GM19452 (cell line): Measurements from ENCODE around the gene MTHFD1L.
"Not testable (repeated sequence)": the region's sequence is repeated elsewhere in the genome, so short reads cannot be mapped to it uniquely, and the experiment has no call there.

Experiments used
- ATAC-seq: cut with Tn5 transposase; IDR thresholded peaks from one replicate; pipeline ENCODE4 v1.9.1; 2021; ENCODE audit not compliant: unreplicated experiment

Gene MTHFD1L

DNA sequence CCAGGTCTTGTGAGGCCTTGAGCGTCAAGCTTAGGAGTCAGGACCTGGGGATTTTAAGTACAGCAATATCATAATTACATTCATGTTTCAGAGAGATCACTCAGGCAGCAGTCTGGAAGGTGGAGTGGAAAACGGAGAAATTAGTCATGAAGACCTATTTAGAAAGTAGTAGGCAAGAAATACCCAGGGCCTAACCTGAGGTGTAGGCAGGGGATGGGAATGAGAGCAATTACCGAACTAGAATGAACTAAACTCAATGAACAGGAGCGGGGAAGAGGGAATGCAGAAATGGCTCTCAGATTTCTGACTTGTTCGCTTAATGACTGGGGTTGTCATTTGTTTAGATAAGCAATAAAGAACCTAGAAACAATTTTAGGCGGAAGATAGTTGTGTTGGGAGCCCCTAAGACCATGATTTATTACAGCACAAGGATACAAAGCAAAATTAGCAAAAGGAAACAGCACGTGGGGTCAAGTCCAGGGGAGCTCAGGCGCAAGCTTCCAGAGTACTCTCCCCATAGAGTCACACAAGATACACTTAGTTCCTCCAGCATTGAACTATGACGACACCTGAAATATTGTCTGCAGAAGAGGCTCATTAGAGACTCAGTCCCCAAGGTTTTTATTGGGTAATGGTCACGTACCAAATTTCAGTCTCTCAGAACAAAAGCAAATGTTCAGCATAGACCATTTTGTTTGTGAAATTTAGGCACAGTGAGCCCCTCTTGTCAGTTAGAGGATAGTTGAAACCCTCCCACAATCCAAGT, 195.4 kb downstream of the MTHFD1L start:
- no peak for ATAC-seq

DNA sequence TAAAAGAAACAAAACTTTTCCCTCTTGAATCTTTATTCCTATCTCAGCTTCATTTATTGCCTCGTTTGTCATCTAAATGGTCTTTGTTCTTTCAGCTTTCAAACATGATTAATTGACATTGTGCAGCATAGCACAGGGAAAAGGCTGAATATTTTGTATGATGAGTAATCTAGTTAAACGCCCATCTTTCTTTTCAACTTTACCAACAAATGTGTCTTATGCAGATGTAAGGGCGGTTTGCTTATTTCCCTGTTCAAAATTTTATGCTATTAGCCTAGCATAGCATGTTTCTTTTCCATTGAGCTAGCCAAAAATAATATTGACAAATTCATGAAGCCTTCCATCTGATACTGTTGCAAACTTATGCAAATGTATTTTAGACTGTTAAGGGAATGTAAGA, 197.8 kb downstream of the MTHFD1L start:
- ATAC-seq: no peak

DNA sequence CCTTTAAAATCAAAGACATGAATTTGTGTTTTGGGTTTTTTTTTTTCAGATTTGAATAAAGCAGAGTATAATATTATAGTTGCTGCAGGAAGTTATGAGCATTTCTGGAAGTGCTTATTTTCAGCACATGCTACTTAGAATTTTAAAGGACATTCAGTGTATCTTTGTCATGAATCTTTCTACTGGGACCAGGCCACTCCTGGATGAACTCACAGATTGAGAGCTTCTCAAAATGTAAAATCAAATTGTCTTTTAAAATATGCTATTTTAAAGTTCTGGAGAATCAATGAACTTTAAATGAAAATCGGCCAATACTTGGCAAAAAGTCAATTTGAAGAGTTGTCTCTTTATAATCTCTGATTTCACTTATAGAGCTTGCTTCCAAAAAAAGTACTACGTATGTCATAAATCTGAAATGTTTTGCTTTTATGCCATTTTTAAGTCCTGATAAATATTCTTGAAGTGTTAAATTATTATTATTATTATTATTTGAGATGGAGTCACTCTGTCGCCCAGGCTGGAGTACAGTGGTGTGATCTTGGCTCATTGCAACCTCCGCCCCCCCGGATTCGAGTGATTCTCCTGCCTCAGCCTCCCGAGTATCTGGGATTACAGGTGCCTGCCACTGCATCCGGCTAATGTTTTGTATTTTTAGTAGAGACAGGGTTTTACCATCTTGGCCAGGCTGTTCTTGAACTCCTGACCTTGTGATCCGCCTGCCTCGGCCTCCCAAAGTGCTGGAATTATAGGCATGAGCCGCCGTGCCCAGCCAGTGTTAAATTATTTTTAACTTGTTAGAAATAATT, 198.5 kb downstream of the MTHFD1L start:
- ATAC-seq: no peak

DNA sequence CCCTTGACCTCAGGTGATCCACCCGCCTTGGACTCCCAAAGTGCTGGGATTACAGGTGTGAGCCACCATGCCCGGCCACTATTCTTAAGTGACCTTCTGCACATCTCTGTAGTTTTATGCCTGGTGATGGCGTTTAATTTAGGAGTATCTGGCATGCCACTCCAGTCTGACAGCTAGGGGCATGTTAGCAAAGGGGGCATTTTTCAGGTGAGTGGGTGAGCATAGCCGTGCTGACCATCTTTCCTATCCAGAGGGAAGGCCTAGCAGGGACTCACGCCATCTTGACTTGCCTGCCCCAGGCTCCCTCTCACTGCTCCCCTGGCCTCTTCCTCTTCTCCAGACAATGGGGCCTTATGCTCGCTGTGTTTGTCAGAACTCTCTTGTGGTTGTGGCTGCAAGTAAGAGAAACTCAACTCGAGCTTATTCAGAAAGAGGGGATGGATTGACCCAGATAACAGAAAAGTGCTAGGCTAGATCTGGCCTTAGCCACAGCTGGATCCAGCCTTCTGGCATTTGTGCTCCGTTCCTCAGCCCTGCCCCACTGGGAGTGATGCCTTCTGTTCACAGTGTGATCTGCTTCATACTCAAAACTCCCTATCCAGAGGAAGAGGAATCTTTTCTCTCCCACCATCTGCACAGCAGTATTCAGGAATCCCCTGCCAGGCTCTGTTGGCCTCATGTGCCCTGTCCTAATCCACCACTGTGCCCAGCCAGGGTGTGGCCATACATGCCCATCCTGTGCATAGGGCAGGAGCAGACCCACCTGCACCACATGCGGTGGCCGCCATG, 199.7 kb downstream of the MTHFD1L start:
- no peak for ATAC-seq

DNA sequence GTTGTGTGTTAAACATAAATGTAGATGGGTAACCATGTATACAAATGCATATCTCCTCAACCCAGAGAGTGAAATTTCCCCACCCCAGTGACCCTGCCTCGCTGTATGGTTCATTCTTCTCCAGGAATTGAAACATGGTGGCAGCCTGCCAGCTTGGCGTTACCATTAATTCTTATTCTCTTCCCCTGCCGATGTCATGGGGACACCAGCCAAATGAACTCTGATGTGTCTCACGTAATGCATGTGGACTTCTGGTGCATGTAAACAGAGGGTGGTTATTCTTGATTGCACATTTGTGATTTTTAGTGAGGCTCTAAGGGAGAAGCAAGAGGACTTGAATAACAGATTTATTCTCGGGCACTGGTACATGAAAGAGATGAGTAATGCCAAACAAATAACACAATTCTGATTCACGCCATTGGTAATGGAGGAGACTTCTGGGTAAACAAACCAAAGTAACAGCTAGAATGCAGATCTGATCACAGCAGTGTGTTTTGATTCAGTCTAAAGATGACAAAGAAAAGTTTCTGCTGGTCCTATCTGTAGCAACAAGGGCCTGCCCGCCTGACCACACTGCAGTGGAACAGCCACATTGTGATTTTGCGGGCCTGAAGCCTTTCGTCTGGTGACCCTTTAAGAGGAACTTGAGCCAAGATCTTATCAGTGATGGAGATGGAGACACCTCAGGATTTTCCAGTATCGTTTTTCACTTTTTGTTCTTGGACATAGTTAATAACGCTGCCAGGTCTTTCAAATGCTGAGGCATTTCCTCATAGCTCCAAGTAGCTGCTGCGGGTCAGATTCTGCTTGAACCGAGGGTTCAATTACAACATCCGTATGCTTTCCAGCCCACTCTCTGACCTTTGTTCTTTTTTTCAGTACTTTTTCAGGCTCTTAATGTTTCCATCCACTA, 202.4 kb downstream of the MTHFD1L start:
- ATAC-seq: no peak

DNA sequence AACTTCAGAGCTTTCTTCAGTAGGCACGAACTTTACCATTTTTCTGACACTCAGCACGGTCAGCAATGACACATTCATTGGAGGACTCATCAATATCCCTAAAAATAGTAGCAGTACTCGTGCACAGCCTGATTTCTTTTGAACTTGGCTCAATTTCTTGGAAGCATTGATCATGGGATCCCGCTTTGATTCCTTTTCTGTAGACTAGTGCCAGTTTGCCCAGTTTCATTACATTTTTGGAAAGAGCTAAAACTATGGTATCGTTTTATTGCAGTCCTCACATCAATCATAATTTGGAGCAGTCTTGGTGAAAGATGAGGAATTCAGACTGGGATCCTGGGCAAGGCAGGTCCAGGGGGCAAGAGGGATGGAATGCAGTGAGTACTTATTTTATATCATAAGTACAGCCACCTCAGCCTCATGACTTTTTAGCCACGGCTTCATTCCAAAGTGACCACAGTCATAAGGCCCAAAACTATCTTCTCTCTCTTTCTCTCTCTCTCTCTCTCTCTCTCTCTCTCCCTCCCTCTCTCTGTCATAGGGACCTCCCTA, 203.3 kb downstream of the MTHFD1L start:
- ATAC-seq: no peak

DNA sequence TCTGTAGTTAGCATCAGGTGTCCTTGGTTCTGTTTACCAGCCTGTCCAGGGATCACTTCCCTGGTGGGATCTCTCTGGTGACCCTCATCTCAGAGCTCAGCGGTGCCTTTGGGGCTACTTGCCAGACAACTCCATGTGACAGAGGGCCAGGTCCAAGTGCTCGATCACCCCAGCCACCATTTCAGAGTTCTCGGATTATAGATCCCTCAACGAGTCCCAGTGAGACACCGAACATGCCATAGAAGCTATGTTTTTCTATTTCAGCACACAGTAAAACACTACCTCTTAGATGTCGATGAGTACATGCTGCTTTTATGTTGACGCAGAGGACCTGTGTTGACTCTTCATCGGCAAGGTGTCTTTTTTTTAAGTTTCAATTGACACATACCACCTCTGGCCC, 204.1 kb downstream of the MTHFD1L start:
- ATAC-seq: no peak

DNA sequence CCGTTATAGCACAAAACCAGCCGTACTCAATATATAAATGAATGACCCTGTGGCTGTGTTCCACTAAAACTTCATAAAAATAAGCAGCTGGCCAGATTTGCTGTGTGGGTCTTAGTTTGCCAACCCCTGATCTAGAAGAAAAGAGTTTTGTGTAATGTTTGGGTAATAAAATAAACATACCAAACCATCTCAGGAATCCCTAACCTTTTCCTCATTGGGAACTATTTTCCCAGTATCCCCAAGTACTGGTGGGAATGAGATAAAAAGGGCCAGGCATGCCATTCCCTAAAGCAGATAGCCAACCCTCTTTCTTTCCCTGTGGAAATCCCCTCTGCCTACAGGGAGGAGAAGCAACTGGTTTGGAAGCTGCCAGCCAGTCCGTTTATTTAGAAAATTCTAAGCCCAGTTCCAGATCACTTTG, 205.1 kb downstream of the MTHFD1L start:
- no peak for ATAC-seq

DNA sequence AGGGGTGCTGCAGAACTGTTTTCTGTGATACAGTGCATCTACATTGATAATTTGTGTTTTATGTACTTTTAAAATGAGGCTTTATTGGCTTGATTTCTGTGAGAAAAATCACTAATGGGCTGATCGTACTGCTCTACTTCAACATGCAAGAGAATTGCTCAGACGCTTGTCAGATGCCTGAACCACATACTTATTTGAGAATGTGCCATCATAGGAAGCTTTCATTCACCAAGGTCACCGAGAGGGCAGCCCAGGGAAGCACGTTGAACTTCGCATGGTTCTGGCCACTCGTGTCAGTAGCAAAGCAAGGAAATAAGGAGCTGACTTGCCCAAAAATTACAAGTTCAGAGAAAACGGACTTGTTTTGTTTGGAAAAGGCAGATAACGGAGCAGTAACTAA, 205.8 kb downstream of the MTHFD1L start:
- ATAC-seq: no peak

DNA sequence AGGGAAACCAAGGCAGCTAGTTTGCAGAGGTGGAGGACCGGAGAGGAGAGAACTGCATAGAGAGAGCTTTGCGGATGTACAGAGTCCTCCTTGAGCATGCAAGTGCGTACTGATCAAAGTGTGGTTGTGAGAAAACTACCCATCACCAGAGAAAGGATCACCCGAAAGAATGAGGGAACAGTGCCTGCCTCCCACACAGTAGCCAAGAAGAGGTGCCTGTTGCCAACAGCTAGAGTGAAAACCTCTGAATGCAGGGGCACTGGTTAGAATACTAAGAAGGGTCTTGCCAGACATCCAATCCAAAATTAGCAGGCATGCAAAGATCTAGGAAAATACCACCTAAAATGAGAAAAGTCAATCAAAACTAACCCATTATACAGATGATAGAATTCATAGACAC, 207.6 kb downstream of the MTHFD1L start:
- ATAC-seq: no peak

DNA sequence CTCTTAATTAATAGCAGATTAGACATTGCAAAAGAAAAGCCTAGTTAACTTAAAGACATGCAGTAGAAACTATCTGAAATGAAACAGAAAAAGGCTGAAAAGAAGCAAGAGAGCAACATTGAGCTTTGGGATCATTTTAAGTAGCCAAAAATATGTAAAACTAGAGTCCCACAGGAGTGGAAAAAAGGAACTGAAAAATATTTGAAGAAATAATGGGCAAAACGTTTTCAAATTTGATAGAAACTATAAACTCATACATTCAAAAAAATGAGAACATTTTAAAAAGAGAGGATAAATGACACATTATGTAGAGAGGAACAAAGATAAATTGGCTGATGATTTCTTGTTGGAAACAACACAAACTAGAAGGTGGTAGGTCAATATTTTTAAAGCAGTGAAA, 208.2 kb downstream of the MTHFD1L start:
- no peak for ATAC-seq

DNA sequence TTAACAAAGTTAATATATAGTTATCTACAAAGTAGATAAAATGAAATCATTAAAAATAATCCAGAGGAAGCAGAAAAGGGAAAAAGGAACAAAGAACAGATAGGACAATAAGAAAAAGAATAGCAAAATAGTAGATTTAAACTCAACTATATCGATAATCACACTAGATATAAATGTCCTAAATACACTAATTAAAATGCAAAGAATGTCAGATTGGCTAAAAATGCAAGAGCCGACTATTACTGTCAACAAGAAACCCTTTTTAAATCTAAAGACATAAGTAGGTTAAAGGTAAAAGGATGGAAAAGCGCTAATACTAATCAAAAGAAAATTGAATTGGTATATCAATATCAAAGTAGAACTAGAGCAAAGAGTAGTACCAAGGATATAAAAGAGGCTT, 209.5 kb downstream of the MTHFD1L start:
- ATAC-seq: no peak

DNA sequence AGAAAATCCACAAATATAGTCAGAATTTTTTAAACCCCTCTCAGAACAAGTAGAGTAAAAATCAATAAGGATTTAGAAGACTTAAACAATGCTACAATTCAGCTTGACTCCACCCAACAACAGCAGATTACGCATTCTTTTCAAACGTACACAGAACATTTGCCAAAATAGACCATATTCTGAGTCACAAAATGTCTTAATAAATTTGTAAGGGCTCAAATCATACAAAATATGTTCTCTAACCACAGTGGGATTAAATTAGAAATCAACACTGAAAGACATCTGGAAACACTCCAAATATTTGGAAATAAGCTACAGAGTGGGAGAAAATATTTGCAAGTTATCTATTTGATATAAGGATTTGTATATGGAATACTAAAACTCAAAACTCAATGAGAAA, 210.0 kb downstream of the MTHFD1L start:
- no peak for ATAC-seq

DNA sequence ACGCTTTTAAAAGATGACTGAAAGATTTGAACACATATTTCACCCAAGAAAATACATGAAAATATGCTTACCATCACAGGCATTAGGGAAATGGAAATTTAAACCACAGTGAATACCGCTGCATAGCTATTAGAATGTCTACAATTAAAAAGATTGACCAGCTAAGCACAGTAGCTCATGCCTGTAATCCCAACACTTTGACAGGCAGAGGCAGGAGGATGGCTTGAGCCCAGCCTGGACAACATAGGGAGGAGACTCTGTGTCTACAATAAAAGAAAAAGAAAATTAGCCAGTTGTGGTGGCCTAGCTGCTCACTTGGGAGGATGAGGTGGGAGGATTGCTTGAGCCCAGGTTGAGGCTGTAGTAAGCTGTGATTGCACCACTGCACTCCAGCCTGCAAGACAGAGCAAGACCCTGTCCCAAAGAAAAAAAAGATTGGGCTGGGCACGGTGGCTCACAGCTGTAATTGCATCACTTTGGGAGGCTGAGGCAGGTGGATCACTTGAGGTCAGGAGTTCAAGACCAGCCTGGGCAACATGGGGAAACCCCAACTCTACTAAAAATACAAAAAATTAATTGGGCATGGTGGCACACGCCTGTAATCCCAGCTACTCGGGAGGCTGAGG, 210.5 kb downstream of the MTHFD1L start:
- ATAC-seq: no peak

DNA sequence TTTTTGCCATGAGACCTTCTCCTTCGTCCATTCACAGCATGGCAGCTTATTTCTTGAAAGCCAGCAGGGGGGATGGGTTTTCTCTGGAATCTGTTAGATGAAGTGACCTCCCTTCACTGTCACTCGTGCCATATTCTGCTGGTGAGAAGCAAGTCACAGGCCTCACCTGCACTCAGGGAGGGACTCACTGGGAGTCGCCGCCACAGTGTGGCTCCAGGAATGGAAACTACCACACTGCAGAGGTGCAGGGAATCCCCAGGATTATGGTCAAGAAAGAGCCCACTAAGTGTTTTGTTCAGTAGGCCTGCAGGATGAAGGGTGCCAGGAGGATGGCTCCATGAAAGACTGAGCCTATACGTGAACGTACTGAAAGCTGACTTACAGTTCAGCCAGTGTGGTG, 213.2 kb downstream of the MTHFD1L start:
- no peak for ATAC-seq

DNA sequence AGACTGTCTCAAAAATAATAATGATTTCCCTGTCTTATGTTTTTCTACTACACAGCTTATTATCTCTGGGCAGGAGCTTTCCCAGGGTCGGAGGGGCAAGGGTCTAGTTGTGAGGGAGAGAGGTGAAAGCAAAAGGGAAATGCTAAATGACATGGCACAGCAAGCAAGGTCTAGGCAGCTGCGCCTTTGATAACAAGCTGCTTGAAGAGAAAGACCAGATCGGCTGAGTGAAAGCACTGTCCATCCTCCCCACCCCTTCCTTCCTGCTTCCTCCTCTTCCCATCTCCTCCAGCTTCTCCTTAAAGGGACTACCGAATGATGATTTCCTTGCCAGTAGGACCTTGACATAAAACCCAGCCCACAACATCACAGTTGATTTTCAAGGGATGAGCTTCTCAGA, 216.2 kb downstream of the MTHFD1L start:
- no peak for ATAC-seq

DNA sequence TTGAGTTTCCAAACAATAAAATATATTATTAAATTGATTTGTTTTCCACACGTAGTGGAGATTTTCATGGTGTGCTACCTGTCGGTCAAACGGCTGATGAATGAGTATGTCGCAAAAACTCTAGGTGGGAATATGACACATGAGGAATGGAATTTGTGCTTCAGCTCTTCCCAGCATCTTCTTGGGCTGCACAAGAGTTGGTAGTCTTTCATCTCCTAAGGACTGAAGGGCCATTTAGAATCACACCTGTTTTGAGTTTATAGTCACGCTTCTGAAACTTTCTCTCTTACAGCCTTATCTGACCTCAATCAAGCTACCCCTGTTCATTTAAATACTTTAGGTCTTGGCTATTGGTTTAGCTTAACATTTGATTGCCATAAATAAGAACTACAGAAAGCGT, 216.6 kb downstream of the MTHFD1L start:
- no peak for ATAC-seq

DNA sequence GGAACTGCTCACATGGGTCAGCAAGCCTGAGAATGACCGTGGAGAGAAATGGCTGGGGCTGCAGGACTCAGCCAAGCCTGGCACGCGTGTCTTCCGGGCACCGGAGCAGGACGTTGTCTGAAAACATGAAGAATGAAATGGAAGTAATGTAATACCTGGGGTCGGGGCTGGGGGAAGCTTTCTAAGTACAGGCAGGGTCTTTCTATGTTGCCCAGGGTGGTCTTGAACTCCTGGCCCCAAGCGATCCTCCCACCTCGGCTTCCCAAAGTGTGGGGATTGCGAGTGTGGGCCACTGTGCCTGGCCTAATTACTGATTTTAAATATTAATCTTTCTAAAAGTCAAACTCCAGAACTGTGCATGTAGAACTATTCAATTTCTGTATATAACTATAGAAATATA, 218.8 kb downstream of the MTHFD1L start:
- no peak for ATAC-seq

DNA sequence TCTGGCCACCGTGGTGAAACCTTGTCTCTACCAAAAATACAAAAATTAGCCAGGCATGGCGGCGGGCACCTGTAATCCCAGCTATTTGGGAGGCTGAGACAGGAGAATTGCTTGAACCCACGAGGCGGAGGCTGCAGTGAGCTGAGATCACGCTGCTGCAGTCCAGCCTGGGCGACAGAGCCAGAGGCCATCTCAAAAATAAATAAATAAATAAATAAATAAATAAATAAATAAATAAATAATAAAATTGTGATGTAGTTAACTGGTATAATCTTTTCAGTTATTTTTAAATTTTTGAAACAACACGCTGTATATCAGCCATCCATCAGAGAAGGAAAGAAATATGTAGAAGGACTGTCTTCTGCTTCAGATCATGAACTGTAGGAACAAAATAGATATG, 221.6 kb downstream of the MTHFD1L start:
- not testable (repeated sequence) for ATAC-seq
